ENCODE measurements around the gene EFEMP1.

The EFEMP1 gene
- total RNA-seq: 0 to 0.36 (median 0.13) reads per million in 4 experiments

DNA sequence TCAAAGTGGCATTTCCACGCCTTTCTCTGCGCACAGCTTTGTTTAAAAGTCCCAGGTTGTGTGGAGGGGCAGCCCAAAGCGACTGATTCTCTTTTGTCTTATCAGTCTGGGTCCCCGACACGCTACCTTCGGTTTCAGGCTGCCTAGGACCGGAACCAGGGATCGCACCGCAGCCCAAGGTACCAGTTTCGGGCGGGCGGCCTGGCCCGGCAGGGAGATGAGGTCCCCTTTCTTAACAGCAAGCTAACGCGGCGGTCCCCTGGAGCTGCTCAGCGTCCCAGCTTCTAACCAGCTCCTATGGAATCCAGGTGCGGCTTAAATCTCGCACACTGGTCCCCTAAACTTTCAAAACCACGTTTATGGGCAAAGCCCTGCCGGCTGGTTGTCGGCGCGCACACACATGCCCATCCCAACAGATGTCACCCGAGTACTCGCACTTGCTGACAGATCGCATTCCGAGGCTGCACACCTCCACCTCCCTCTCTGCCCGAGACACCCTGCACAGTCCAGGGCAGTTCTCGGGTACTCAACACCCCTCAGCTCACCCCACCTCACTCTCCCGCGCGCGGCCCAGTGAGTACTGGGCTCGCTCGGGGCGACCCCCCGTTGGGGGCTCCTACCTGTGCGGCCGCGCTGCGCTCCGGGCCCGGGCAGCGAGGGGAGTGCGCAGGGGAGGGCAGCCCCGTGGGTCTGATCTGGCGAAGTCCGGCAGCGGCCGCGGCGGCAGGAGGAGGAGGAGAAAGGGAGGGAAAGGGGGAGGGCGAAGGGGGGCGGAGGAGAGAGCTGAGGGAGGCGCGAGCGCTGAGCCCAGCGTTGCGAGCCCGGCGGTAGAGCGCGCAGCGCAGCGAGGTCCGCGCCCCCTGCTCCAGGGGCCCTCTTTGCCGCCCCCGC is at the start of gene EFEMP1:
TSS of gene EFEMP1 (minus strand) at position 692 of the 891 bp plus-strand sequence. CDS start 1,342 bp downstream, outside the sequence.
- no peak for DNase-seq

DNA sequence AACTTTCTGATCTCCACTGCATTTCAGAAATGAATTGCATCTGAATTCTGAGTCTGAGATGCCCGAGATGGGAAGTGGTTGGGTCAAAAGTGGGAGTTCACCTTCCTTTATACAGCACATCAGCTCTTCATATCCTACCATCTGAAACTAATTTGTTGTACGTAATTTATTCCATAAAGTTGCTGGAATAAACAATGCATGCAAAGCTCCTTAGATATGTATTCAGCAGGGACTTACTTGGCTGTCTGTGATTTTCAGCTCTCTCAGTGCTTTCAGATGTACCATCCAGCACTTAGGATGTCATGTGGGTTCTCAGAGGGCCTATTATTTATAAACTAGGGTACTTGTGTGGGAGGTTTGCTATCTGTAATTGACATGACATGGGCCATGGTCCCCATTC is 46.9 kb upstream of the EFEMP1 start:
- DNase-seq: no peak

- no peak for DNase-seq
Measured at GRCh38 chr2:55968941-55969340, 45.4 kb upstream of the EFEMP1 start.

DNA sequence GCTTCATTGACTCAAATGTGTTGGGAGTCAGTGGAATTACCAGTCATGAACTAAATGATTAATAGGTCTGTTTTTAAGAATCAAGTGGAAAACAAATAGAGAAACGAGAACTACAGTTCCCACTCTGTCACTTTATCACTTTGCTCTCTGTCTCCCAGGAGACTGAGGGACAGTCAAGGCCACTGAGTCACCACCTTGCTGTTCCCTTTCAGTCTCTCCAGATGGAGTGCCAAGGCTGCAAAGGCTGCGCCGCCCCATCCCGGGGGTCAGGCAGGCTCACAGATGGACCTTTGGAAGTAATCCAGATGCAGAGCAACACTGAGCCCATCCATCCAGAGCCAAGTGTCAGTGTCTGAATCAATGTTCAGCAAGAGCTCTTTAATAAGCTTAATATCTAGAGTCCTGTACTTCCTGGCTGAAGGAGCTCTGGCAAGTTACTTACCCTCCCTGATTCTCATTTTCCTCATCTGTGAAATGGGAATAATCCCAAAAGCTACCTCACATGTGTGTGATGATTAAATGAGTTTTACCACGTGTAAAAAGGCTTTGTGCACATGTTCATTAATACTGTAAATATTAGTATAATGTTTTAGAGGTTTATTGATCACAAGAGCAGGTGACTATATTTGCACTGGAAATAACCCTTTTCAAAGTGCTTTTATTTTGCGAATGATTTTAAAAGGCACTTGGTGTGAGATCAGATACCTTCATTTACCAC is 43.0 kb upstream of the EFEMP1 start:
- DNase-seq: no peak

- no peak for DNase-seq
Measured at GRCh38 chr2:55965966-55966365, 42.4 kb upstream of the EFEMP1 start.

DNA sequence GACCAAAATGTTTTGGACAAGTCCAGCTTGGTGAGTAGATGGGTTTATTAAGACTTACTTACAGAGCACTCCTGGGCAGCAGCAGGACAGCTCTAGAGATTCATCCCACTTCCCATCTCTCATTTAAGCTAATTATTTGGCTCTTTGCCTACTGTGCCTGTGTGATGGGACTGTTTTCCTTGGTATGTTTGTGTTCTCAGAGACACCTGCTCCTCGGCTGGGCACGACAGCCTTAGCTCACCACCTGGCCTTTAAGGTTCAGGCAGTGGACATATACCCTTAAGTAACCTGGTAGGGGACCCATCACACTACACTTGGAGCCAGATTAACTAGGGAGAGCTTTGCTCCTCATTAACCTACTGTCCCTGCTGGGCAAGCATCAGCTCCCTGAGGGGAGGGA is 41.7 kb upstream of the EFEMP1 start:
- no peak for DNase-seq

DNA sequence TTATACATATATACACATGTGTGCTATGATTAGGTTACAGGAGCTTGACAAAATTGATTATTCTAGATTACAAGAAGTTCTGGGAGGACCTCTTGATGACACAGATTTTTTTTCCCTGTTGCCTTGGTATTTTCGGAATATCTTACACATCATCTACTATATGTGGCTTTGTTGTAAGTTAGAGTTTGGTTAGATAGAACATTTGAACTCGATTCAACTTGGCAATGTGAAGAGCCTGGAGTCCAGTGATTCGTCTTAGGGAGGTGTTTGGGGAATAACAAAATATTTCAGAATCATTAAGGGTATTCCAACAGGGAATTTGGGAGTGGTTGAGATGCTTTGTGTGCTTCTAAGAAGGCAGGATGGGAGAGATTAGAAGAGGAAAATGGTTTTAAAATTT is 39.3 kb upstream of the EFEMP1 start:
- DNase-seq: no peak

DNA sequence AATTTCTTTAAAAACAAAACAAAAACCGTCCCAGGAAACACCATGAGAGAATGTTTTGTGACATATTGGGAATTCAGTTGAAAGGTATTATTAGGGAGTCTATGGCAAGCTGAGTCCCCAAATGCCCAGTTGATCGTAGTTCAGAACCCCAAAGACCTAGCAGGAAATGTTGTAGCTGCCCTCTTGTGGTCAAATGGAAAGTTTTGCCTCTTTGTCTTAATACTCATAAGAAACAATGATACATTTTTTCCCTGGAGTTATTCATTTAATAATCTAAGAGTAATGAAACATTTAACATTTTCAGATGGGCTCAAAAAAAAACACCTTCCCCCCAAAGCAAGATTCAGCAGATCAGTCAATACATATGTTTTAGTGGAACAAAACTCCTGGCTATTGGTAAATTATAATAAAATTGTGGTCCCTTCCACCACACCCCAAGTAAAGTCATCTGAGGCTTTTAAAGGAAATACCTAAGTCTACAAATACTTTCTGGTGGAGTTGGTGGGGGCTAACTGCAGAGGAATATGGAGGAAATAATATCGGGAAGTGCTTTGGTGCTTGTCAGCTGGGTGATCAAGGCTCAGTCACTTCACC is 37.8 kb upstream of the EFEMP1 start:
- DNase-seq: no peak

GRCh38 chr2:55958756-55959155 is 35.2 kb upstream of the EFEMP1 start:
- no peak for DNase-seq

GRCh38 chr2:55957142-55957541 is 33.6 kb upstream of the EFEMP1 start:
- no peak for DNase-seq

DNA sequence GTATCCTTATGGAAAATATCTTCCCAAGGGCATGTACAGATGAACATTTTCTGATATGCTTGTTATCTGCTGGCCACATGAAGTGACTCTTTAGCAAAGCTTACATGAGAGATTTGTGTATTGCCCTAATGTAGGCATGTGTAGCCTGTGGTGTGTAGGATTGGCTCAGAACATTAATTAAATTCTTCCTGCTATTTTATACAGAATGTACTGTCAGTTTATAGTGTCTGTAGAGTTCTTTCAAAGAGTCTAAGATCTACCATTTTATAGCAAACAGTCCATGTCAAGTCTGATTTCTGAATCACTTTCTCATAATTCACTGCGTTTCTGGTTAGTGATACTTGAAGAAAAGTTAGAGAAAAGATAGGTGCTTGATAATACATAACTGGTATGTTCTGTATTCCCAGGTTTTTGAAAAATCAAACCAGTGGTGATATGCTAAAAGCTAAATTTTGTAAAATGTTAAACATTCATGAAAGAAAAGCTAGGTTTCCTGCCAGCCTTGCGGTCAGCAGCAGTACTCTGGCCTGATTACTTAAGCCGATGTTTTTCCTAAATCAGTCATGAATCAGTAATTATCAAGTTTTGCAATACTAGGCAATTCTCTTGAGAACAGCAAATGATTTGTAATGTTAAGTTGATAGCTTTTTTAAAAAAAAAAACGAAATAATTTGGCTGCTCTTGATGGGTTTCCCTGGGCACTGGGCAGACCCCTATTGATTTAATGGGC is 30.9 kb upstream of the EFEMP1 start:
- DNase-seq: no peak

GRCh38 chr2:55952415-55952814 is 28.8 kb upstream of the EFEMP1 start:
- DNase-seq: no peak

GRCh38 chr2:55951533-55951932 is 28.0 kb upstream of the EFEMP1 start:
- no peak for DNase-seq

DNA sequence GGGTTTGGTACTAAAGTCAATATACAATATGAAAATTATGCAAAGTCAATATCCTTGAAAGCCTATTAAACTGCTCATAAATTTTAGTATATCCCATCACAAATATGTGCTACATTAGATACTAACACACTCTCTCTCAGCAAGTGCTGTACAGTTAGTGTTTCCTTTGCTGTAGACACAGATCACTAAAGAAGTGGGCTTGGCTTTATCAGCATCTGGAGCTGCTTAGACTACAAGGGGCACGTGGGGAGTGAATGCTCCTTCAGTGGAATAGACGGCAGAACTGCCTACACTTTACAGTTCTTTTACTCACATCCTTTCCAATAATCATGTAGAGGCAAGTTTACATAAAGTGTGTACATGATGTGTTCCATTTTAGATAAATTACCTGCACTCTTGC is 26.0 kb upstream of the EFEMP1 start:
- no peak for DNase-seq

- DNase-seq: no peak
Measured at GRCh38 chr2:55949211-55949610, 25.6 kb upstream of the EFEMP1 start.

DNA sequence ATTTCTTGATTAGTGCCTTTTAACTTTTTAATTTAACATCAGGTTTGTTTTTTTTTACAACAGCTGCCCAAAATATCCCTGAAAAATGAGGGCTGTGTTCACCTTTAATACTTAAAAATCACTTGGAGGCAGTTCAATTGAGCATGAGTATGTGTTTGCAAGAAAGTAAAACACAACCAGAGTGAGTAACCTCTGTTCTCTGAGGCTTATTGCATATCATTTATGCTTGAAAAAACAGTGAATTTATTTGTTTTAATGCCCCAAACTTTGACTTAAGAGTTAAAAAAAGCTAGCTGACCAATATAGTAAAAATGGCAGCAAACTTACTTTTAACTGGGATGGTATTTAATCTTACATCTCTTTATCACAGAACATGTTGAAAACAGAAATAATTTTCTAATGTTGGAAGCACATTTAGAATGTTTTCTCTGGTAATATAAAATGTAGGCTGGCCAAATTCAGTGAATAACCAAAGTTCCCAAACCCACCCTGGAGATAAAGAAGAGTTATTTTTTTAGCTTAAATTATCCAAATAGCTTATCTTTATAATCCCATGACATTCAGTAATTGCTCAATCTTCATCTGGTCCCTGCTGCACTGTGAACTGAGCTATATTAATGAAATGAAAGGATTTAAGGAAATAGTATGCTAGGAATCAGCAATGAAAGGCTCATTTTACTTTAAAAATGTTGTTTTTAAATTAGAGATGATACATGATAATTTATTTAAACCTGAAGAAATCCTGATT is 24.8 kb upstream of the EFEMP1 start:
- no peak for DNase-seq

GRCh38 chr2:55947752-55948151 is 24.2 kb upstream of the EFEMP1 start:
- no peak for DNase-seq

DNA sequence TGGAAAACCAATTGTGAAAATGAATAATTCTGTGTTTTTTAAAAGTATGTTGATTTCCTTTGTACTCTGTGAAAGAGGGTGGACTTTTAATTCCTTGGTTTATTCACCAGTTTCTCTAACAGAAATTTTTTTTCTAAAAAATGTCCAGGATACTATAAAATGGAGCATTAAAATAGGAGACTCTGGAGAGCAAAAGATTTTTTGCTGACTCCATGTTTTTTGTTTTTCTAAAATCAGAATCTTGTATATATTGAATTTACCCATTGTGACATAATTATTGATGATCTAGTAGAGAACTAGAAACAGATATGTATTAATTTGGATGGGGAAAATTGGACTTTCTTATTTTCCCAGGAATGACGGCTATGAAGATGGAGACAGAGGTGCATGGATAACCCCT is 23.2 kb upstream of the EFEMP1 start:
- no peak for DNase-seq

- DNase-seq: no peak
Measured at GRCh38 chr2:55943466-55943865, 19.9 kb upstream of the EFEMP1 start.

GRCh38 chr2:55936351-55936750 is 12.8 kb upstream of the EFEMP1 start:
- DNase-seq: no peak

DNA sequence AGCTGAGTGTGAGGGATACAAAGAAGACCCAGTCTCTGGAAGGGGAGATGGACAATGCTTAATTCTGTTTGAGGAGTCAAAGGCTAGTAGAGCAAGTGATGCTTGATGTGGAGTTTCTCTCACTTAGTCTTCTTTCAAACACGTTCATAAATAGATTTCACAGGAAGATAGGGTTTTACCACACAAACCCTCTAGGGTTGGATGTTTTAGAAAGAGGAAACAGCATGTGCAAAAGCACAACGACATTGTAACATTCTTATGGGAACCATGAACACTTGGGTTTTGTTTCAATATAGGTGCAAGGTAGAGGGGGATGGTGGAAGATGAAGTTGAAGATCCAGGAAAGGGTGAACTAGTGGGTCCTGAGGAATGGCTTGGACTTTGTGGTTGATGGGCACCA is 10.8 kb upstream of the EFEMP1 start:
- no peak for DNase-seq

- no peak for DNase-seq
Measured at GRCh38 chr2:55932843-55933242, 9.3 kb upstream of the EFEMP1 start.

All from effector CD8-positive, alpha-beta T cell (primary cell).